ENCODE data around the gene ALG8. TPM values are rescaled to one million over a fixed set of nuclear protein-coding genes. Genes with fewer than 3 reads are reported as not detected.
"Not testable (repeated sequence)": the region's sequence is repeated elsewhere in the genome, so short reads cannot be mapped to it uniquely, and the experiment has no call there.

Gene ALG8
- total and polyA plus RNA-seq, 8 donors: 10.8 to 29.0 (median 17.8) TPM

- no peak for TF ChIP-seq CTCF (IDR thresholded peaks at IDR 0.05)
- ATAC-seq: peak; percentile 98 to 99 (median 98)
- Histone ChIP-seq H3K36me3 (no peaks in the 10 kb centered on the region), H3K27me3 (no peaks in the 10 kb centered on the region), H3K27ac (peak within 1 kb of the TSS; percentile 72 to 82 (median 78)), H3K4me1 (peaks cover 8 to 27% (median 13%) of the 10 kb centered on the region in 3 donors), H3K9me3 (no peaks in the 10 kb centered on the region), H3K4me3 (peak within 1 kb of the TSS; percentile 87 to 97 (median 94))
- DNase-seq: peak; percentile 66 to 91 (median 76)
- intact Hi-C loops (cut with DNase I): no loop called here
- 0% methylated on average over 65 to 68 of the region's 68 CpGs for WGBS, 2 donors
- FAIRE-seq: no peak
Observed at GRCh38 chr11:78079232-78080083, 60.0 kb downstream of the ALG8 start, which contains the start of gene NDUFC2. TSS of gene NDUFC2 (minus strand) at chr11:78079862. CDS start at chr11:78079744, 118 bp downstream.

GRCh38 chr11:78078218-78079167 lies 60.9 kb downstream of the ALG8 start:
- Histone ChIP-seq H3K9me3 (no peaks in the 10 kb centered on the region), H3K4me1 (peaks cover 8 to 27% (median 13%) of the 10 kb centered on the region in 3 donors), H3K27ac (no peak overlapping the region), H3K4me3 (peak overlapping the region; percentile 87 to 97 (median 94)), H3K27me3 (no peaks in the 10 kb centered on the region), H3K36me3 (no peaks in the 10 kb centered on the region)
- TF ChIP-seq CTCF (IDR thresholded peaks at IDR 0.05): no peak
- 15 to 23% methylated on average over 21 of the region's 21 CpGs for WGBS, 2 donors
- intact Hi-C loops (cut with DNase I): no loop called here
- FAIRE-seq (no peak), ATAC-seq (peak in 1 of 4 donors; percentile 2), DNase-seq (no peak)

- H3K27me3 ChIP-seq; H3K36me3 ChIP-seq; H3K9me3 ChIP-seq; intact Hi-C loops (cut with DNase I); H3K27ac ChIP-seq; DNase-seq; FAIRE-seq; H3K4me3 ChIP-seq; ATAC-seq: not testable (repeated sequence)
- H3K4me1 ChIP-seq: peaks cover 8 to 27% (median 13%) of the 10 kb centered on the region in 3 donors
- WGBS, 2 donors: 72 to 78% methylated on average over 4 of the region's 4 CpGs
Observed at GRCh38 chr11:78077592-78077991, 61.8 kb downstream of the ALG8 start.

- no peak overlapping the region for H3K4me3 ChIP-seq
- H3K4me1 ChIP-seq: peaks cover 8 to 27% (median 13%) of the 10 kb centered on the region in 3 donors
- no peak for TF ChIP-seq CTCF (IDR thresholded peaks at IDR 0.05)
- no peaks in the 10 kb centered on the region for H3K36me3 ChIP-seq
- intact Hi-C loops (cut with DNase I): no loop called here
- WGBS, 2 donors: 80% methylated on average over 6 of the region's 6 CpGs
- no peak for FAIRE-seq
- no peaks in the 10 kb centered on the region for H3K27me3 ChIP-seq
- no peak overlapping the region for H3K27ac ChIP-seq
- no peak for ATAC-seq
- no peaks in the 10 kb centered on the region for H3K9me3 ChIP-seq
- DNase-seq: no peak
Observed at GRCh38 chr11:78076733-78077403, 62.6 kb downstream of the ALG8 start.

GRCh38 chr11:78074756-78075155 lies 64.7 kb downstream of the ALG8 start:
- Histone ChIP-seq H3K27me3 (no peaks in the 10 kb centered on the region), H3K4me3 (no peak overlapping the region), H3K4me1 (peaks cover 8 to 27% (median 13%) of the 10 kb centered on the region in 3 donors), H3K9me3 (no peaks in the 10 kb centered on the region), H3K36me3 (peaks cover 0 to 16% (median 0%) of the 10 kb centered on the region in 3 donors), H3K27ac (no peak overlapping the region)
- FAIRE-seq (no peak), ATAC-seq (no peak), DNase-seq (no peak)
- intact Hi-C loops (cut with DNase I): no loop called here
- WGBS, 2 donors: 66% methylated on average over 6 of the region's 6 CpGs
- TF ChIP-seq CTCF (IDR thresholded peaks at IDR 0.05): no peak
